ENCODE measurements around the gene KIF23.

DNA sequence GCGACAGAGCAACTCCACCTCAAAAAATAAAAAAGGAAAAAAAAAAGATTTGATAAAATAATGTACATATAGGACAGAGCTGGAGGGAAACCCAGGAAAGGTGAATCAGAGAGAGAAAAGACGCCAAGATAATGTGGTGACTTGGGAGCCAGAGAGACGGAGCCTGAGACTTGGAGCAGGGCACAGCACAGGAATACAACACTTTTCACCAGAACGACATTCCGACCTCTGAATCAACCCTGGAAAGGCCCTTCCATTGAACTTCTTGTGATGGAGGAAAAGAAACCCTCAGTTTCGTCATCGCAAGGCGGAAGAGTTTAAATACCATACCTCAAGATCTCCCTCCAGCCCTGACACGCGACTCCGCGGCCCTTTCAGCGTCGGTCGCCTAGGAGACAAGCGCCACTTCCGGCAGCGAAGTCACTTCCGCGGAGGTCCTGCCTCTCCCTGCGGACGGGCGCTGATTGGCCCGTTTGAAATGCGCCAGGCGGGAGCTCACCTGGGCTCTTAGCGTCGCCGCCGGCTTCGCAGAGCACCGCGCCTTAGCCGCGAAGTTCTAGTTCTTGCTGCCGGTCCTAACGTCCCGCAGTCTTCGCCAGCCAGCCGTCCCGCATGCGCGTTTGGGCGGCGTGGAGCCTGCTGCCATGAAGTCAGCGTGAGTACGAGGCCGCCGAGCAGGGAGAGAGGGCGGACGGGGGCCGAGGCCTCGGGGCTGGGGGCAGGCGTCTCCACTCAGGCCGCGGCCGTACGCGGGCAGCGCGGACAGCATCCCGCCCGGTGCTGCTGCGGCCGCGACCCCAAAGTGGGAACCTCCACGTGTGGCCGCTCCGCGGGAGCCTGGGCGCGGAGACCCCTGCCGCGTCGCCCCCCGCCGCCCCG, at the start of gene KIF23:
- TF ChIP-seq, protein P1, sequence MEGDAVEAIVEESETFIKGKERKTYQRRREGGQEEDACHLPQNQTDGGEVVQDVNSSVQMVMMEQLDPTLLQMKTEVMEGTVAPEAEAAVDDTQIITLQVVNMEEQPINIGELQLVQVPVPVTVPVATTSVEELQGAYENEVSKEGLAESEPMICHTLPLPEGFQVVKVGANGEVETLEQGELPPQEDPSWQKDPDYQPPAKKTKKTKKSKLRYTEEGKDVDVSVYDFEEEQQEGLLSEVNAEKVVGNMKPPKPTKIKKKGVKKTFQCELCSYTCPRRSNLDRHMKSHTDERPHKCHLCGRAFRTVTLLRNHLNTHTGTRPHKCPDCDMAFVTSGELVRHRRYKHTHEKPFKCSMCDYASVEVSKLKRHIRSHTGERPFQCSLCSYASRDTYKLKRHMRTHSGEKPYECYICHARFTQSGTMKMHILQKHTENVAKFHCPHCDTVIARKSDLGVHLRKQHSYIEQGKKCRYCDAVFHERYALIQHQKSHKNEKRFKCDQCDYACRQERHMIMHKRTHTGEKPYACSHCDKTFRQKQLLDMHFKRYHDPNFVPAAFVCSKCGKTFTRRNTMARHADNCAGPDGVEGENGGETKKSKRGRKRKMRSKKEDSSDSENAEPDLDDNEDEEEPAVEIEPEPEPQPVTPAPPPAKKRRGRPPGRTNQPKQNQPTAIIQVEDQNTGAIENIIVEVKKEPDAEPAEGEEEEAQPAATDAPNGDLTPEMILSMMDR (IDR thresholded peaks at IDR 0.05; ENCODE audit: insufficient read depth, low read length, poor library complexity, severe bottlenecking): no peak
- no peak for TF ChIP-seq EZH2phosphoT487 (conservative IDR thresholded peaks at IDR 0.05; ENCODE audit: low read length)

Data from SU-DHL-6 (cell line).